Mucosa of rectum (tissue), 2 donors: ENCODE results near the gene KDM4B.

ENCODE experiments used
- H3K27ac ChIP-seq, 2 donors: one replicate each; pipeline ENCODE4 v1.7.0; 2013; ENCODE audit warnings: inconsistent platforms in 2 of 2, low read depth in 2 of 2, low read length in 2 of 2
- H3K27me3 ChIP-seq, 2 donors: one replicate each; pipeline ENCODE4 v1.7.0; 2013; ENCODE audit warnings: low read length in 2 of 2; ENCODE audit not compliant: control insufficient read depth in 2 of 2, insufficient read depth in 2 of 2
- H3K36me3 ChIP-seq, 2 donors: one replicate each; pipeline ENCODE4 v1.7.0; 2013; ENCODE audit warnings: low read length in 2 of 2; ENCODE audit not compliant: control insufficient read depth in 2 of 2, insufficient read depth in 2 of 2
- H3K4me1 ChIP-seq, 2 donors: one replicate each; pipeline ENCODE4 v1.7.0; 2013; ENCODE audit warnings: low read length in 2 of 2, mild to moderate bottlenecking in 1 of 2; ENCODE audit not compliant: control insufficient read depth in 2 of 2, insufficient read depth in 2 of 2
- H3K4me3 ChIP-seq, 2 donors: one replicate each; pipeline ENCODE4 v1.7.0; 2013; ENCODE audit warnings: low read length in 2 of 2
- H3K9ac ChIP-seq, 2 donors: one replicate each; pipeline ENCODE4 v1.7.0; 2013; ENCODE audit warnings: low read length in 2 of 2, low read depth in 1 of 2, mild to moderate bottlenecking in 1 of 2
- H3K9me3 ChIP-seq, 2 donors: one replicate each; pipeline ENCODE4 v1.7.0; 2013; ENCODE audit warnings: low read length in 2 of 2; ENCODE audit not compliant: control insufficient read depth in 2 of 2
- donor health status: healthy.
- donor health status: Normal muscosa, but diverticular disease.

Gene KDM4B

GRCh38 chr19:5102520-5102919, 133.6 kb downstream of the KDM4B start:
- Histone ChIP-seq H3K4me3 (no peak overlapping the region), H3K4me1 (no peaks in the 10 kb centered on the region), H3K36me3 (peaks cover 6 to 12% of the 10 kb centered on the region in 2 donors), H3K27ac (no peak overlapping the region), H3K9ac (no peak overlapping the region), H3K27me3 (no peaks in the 10 kb centered on the region), H3K9me3 (peaks cover 4 to 9% of the 10 kb centered on the region in 2 donors)

GRCh38 chr19:5103061-5103701, 134.3 kb downstream of the KDM4B start:
- Histone ChIP-seq H3K9ac (no peak overlapping the region), H3K9me3 (peaks cover 4 to 9% of the 10 kb centered on the region in 2 donors), H3K4me1 (no peaks in the 10 kb centered on the region), H3K36me3 (peaks cover 6 to 12% of the 10 kb centered on the region in 2 donors), H3K27ac (no peak overlapping the region), H3K4me3 (no peak overlapping the region), H3K27me3 (no peaks in the 10 kb centered on the region)

- no peak overlapping the region for H3K9ac ChIP-seq
- no peaks in the 10 kb centered on the region for H3K27me3 ChIP-seq
- H3K9me3 ChIP-seq, result peaks cover 4 to 6% of the 10 kb centered on the region in 2 donors
- no peak overlapping the region for H3K4me3 ChIP-seq
- H3K27ac ChIP-seq, result no peak overlapping the region
- H3K4me1 ChIP-seq, result no peaks in the 10 kb centered on the region
- H3K36me3 ChIP-seq, result peaks cover 5 to 10% of the 10 kb centered on the region in 2 donors
Observed at GRCh38 chr19:5103812-5104410, 135.0 kb downstream of the KDM4B start.

- Histone ChIP-seq H3K4me3 (no peak overlapping the region), H3K27ac (no peak overlapping the region), H3K9me3 (peaks cover 0 to 2% of the 10 kb centered on the region in 2 donors), H3K36me3 (peaks cover 3 to 4% of the 10 kb centered on the region in 2 donors), H3K9ac (no peak overlapping the region), H3K27me3 (no peaks in the 10 kb centered on the region), H3K4me1 (no peaks in the 10 kb centered on the region)
Observed at GRCh38 chr19:5104871-5105351, 136.0 kb downstream of the KDM4B start.

- no peaks in the 10 kb centered on the region for H3K27me3 ChIP-seq
- peaks cover 3 to 7% of the 10 kb centered on the region in 2 donors for H3K36me3 ChIP-seq
- no peak overlapping the region for H3K9ac ChIP-seq
- no peak overlapping the region for H3K27ac ChIP-seq
- H3K4me1 ChIP-seq, result no peaks in the 10 kb centered on the region
- H3K9me3 ChIP-seq, result no peaks in the 10 kb centered on the region
- H3K4me3 ChIP-seq, result no peak overlapping the region
Observed at GRCh38 chr19:5106191-5106726, 137.3 kb downstream of the KDM4B start.

GRCh38 chr19:5106971-5107370, 138.1 kb downstream of the KDM4B start:
- no peak overlapping the region for H3K27ac ChIP-seq
- no peaks in the 10 kb centered on the region for H3K9me3 ChIP-seq
- H3K4me1 ChIP-seq, result no peaks in the 10 kb centered on the region
- no peak overlapping the region for H3K9ac ChIP-seq
- peaks cover 3 to 14% of the 10 kb centered on the region in 2 donors for H3K36me3 ChIP-seq
- no peak overlapping the region for H3K4me3 ChIP-seq
- H3K27me3 ChIP-seq, result no peaks in the 10 kb centered on the region

- Histone ChIP-seq H3K27ac (no peak overlapping the region), H3K4me3 (no peak overlapping the region), H3K27me3 (no peaks in the 10 kb centered on the region), H3K4me1 (no peaks in the 10 kb centered on the region), H3K9ac (no peak overlapping the region), H3K9me3 (no peaks in the 10 kb centered on the region), H3K36me3 (peaks cover 9 to 15% of the 10 kb centered on the region in 2 donors)
Observed at GRCh38 chr19:5107432-5108122, 138.7 kb downstream of the KDM4B start.

GRCh38 chr19:5108123-5108596, 139.2 kb downstream of the KDM4B start:
- Histone ChIP-seq H3K4me3 (no peak overlapping the region), H3K27me3 (no peaks in the 10 kb centered on the region), H3K9me3 (no peaks in the 10 kb centered on the region), H3K36me3 (peaks cover 10 to 15% of the 10 kb centered on the region in 2 donors), H3K9ac (no peak overlapping the region), H3K27ac (no peak overlapping the region), H3K4me1 (no peaks in the 10 kb centered on the region)

- Histone ChIP-seq H3K9me3 (no peaks in the 10 kb centered on the region), H3K36me3 (peaks cover 16% of the 10 kb centered on the region in 2 donors), H3K4me1 (no peaks in the 10 kb centered on the region), H3K27ac (no peak overlapping the region), H3K4me3 (no peak overlapping the region), H3K27me3 (no peaks in the 10 kb centered on the region), H3K9ac (no peak overlapping the region)
Observed at GRCh38 chr19:5108866-5109265, 140.0 kb downstream of the KDM4B start.

- H3K4me1 ChIP-seq, result no peaks in the 10 kb centered on the region
- no peak overlapping the region for H3K4me3 ChIP-seq
- peaks cover 17 to 18% of the 10 kb centered on the region in 2 donors for H3K36me3 ChIP-seq
- H3K27me3 ChIP-seq, result no peaks in the 10 kb centered on the region
- H3K27ac ChIP-seq, result no peak overlapping the region
- no peak overlapping the region for H3K9ac ChIP-seq
- H3K9me3 ChIP-seq, result no peaks in the 10 kb centered on the region
Observed at GRCh38 chr19:5109560-5109959, 140.6 kb downstream of the KDM4B start.
